ENCODE measurements around the gene LY6G6F.
A peak's percentile ranks its signal among the peaks of the same experiment; 100 is the strongest.

The LY6G6F gene

GRCh38 chr6:31739639-31740396 lies 33.2 kb downstream of the LY6G6F start, which contains the start of gene MSH5:
Gene MSH5, plus strand, starts transcription at chr6:31740005. Its CDS starts 462 bp downstream, at chr6:31740467.
- DNase-seq (ENCODE audit: low spot score): peak; percentile 98

- no peak for DNase-seq (ENCODE audit: low spot score)
Observed at GRCh38 chr6:31740397-31741223, 33.9 kb downstream of the LY6G6F start.

- DNase-seq (ENCODE audit: low spot score): no peak
Observed at GRCh38 chr6:31741815-31742214, 35.1 kb downstream of the LY6G6F start.

GRCh38 chr6:31742894-31743293 lies 36.2 kb downstream of the LY6G6F start:
- DNase-seq (ENCODE audit: low spot score): no peak

GRCh38 chr6:31744422-31744821 lies 37.8 kb downstream of the LY6G6F start:
- no peak for DNase-seq (ENCODE audit: low spot score)

GRCh38 chr6:31749301-31750036 lies 42.8 kb downstream of the LY6G6F start:
- no peak for DNase-seq (ENCODE audit: low spot score)

GRCh38 chr6:31750411-31751022 lies 43.9 kb downstream of the LY6G6F start:
- no peak for DNase-seq (ENCODE audit: low spot score)

GRCh38 chr6:31752739-31753319 lies 46.2 kb downstream of the LY6G6F start:
- DNase-seq (ENCODE audit: low spot score): peak; percentile 62

GRCh38 chr6:31758281-31758680 lies 51.6 kb downstream of the LY6G6F start:
- no peak for DNase-seq (ENCODE audit: low spot score)
